ENCODE measurements around the gene LMX1A. TPM values are rescaled to one million over a fixed set of nuclear protein-coding genes. Genes with fewer than 3 reads are reported as not detected.

Gene LMX1A
- total and polyA plus RNA-seq, 4 experiments from 2014 or later: not detected

DNA sequence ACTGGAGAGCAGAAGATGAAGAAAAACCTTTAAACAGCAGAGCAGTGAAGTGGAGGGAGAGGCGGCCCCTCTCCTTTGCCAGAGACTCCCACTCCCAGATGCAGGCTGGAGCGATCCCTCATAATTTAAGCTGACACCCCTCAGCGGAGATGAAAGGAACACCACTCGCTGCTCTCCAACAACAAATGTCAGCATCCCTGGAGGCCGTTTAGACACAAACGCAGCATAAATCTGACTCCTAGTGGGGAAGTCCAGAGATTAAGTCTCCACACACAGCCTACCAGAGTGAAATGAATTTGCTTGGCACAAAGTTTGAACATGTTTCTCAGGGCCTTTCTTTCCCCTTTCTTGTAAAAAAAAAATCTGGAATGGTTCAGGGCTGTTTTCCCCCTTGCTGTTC is 137.8 kb downstream of the LMX1A start:
- intact Hi-C loops (cut with micrococcal nuclease): no loop called here
- ChIA-PET CTCF (ENCODE audit: partially characterized antibody) (interaction anchor here (1.4 kb wide), 1 partner anchor 10 kb away, joined by 4 read pairs; no protein-coding TSS in a partner anchor), POLR2A (ENCODE audit: partially characterized antibody) (no interaction called here)
- no peak for DNase-seq
- peaks cover 6 to 7% of the 10 kb centered on the region in 2 donors for H3K27me3 Mint-ChIP-seq
- H3K36me3 ChIP-seq (ENCODE audit: insufficient read depth, low read length): no peaks in the 10 kb centered on the region
- H3K27me3 ChIP-seq (ENCODE audit: insufficient read depth, low read length): peaks cover 6% of the 10 kb centered on the region
- no peak overlapping the region for H3K4me3 ChIP-seq (ENCODE audit: low read length in 2 of 2)
- H3K9me3 ChIP-seq (ENCODE audit: control insufficient read depth in 1 of 2, low read length in 2 of 2): no peaks in the 10 kb centered on the region
- no peaks in the 10 kb centered on the region for H3K4me1 ChIP-seq (ENCODE audit: insufficient read depth, low read length)
- H3K9me3 Mint-ChIP-seq: peaks cover 0 to 3% (median 0%) of the 10 kb centered on the region in 8 donors
- H3K36me3 Mint-ChIP-seq: no peaks in the 10 kb centered on the region
- H3K4me3 Mint-ChIP-seq: no peak overlapping the region
- no peak overlapping the region for H3K27ac Mint-ChIP-seq
- no peak overlapping the region for H3K27ac ChIP-seq (ENCODE audit: low read depth, low read length)
- no peaks in the 10 kb centered on the region for H3K4me1 Mint-ChIP-seq

DNA sequence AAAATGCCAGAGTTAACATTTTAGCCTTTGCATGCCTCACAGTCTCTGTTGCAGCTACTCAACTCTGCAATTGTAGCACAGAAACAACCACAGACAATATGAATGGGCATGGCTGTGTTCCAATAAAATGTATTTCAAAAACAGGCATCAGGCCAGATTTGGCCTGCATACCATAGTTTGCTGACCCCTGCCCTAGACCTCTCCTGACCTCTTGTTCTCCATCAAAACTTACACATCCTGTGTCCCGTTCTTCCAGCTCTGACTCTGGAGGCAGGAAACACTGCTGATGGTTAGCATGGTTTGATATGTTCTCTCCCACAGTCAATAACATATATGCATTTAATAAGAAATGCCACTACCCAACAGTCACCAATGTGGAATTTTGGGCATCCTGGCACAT is 138.6 kb downstream of the LMX1A start:
- ChIA-PET CTCF (ENCODE audit: partially characterized antibody) (no interaction called here), POLR2A (ENCODE audit: partially characterized antibody) (no interaction called here)
- peaks cover 0 to 3% (median 0%) of the 10 kb centered on the region in 8 donors for H3K9me3 Mint-ChIP-seq
- H3K36me3 Mint-ChIP-seq: no peaks in the 10 kb centered on the region
- no peak for DNase-seq
- no peaks in the 10 kb centered on the region for H3K4me1 Mint-ChIP-seq
- no peaks in the 10 kb centered on the region for H3K36me3 ChIP-seq (ENCODE audit: insufficient read depth, low read length)
- no peak overlapping the region for H3K4me3 Mint-ChIP-seq
- peaks cover 5 to 6% of the 10 kb centered on the region in 2 donors for H3K27me3 Mint-ChIP-seq
- peaks cover 6% of the 10 kb centered on the region for H3K27me3 ChIP-seq (ENCODE audit: insufficient read depth, low read length)
- no peaks in the 10 kb centered on the region for H3K9me3 ChIP-seq (ENCODE audit: control insufficient read depth in 1 of 2, low read length in 2 of 2)
- no peak overlapping the region for H3K27ac Mint-ChIP-seq
- H3K27ac ChIP-seq (ENCODE audit: low read depth, low read length): no peak overlapping the region
- intact Hi-C loops (cut with micrococcal nuclease): no loop called here
- no peak overlapping the region for H3K4me3 ChIP-seq (ENCODE audit: low read length in 2 of 2)
- no peaks in the 10 kb centered on the region for H3K4me1 ChIP-seq (ENCODE audit: insufficient read depth, low read length)

GRCh38 chr1:165216254-165216653 is 140.3 kb downstream of the LMX1A start:
- Histone ChIP-seq H3K9me3 (ENCODE audit: control insufficient read depth in 1 of 2, low read length in 2 of 2) (no peaks in the 10 kb centered on the region), H3K36me3 (ENCODE audit: insufficient read depth, low read length) (no peaks in the 10 kb centered on the region), H3K27ac (ENCODE audit: low read depth, low read length) (no peak overlapping the region), H3K27me3 (ENCODE audit: insufficient read depth, low read length) (peaks cover 6% of the 10 kb centered on the region), H3K4me1 (ENCODE audit: insufficient read depth, low read length) (no peaks in the 10 kb centered on the region), H3K4me3 (ENCODE audit: low read length in 2 of 2) (no peak overlapping the region)
- H3K27me3 Mint-ChIP-seq: peaks cover 5 to 6% of the 10 kb centered on the region in 2 donors
- no peak overlapping the region for H3K27ac Mint-ChIP-seq
- DNase-seq: no peak
- H3K9me3 Mint-ChIP-seq: peaks cover 0 to 2% (median 0%) of the 10 kb centered on the region in 8 donors
- no peak overlapping the region for H3K4me3 Mint-ChIP-seq
- CTCF ChIA-PET (ENCODE audit: partially characterized antibody): no interaction called here
- H3K36me3 Mint-ChIP-seq: no peaks in the 10 kb centered on the region
- POLR2A ChIA-PET (ENCODE audit: partially characterized antibody): no interaction called here
- no peaks in the 10 kb centered on the region for H3K4me1 Mint-ChIP-seq
- intact Hi-C loops (cut with micrococcal nuclease): no loop called here

DNA sequence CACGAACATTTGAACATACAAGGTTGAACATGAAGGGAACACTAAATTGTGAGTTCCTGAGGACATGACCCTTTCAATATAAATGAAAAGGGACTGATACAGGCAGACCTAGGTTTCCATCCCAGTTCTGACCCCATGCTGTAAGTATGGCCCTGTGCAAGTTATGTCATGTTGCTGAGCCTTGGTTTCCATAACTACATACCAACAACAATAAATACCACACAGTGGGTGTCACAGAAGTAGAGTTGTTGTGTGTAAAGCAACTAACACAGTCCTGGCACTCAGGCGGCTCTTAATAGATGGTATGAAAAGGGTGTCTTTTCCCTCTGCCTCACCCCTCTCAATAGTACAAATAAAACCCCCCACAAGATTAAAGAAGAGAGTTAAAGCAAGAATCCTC is 140.8 kb downstream of the LMX1A start:
- ChIA-PET CTCF (ENCODE audit: partially characterized antibody) (no interaction called here), POLR2A (ENCODE audit: partially characterized antibody) (no interaction called here)
- intact Hi-C loops (cut with micrococcal nuclease): no loop called here
- Histone ChIP-seq H3K9me3 (ENCODE audit: control insufficient read depth in 1 of 2, low read length in 2 of 2) (no peaks in the 10 kb centered on the region), H3K36me3 (ENCODE audit: insufficient read depth, low read length) (no peaks in the 10 kb centered on the region), H3K27ac (ENCODE audit: low read depth, low read length) (no peak overlapping the region), H3K4me1 (ENCODE audit: insufficient read depth, low read length) (no peaks in the 10 kb centered on the region), H3K4me3 (ENCODE audit: low read length in 2 of 2) (no peak overlapping the region), H3K27me3 (ENCODE audit: insufficient read depth, low read length) (peaks cover 6% of the 10 kb centered on the region)
- Mint-ChIP-seq H3K9me3 (peaks cover 0 to 2% (median 0%) of the 10 kb centered on the region in 8 donors), H3K27me3 (peaks cover 5 to 6% of the 10 kb centered on the region in 2 donors), H3K4me3 (no peak overlapping the region), H3K4me1 (no peaks in the 10 kb centered on the region), H3K36me3 (no peaks in the 10 kb centered on the region), H3K27ac (no peak overlapping the region)
- no peak for DNase-seq

DNA sequence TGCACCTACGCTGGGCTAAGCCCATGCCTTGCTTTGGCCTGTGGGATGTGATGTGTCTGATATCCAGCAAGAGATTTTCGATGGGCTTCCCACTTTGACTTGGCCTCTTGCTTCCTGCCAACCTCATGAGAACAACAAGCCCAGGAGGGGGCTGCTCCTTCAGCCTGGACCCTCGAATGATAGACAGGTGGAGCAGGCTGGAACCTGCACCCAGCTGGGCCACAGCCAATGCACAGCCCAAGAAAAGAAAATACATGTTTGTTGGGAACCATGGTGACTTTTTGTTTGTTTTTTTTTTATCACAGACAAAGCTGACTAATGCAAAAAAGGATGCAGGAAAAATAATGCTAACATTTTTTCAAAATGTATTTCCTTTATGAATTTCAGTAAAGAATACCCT is 144.3 kb downstream of the LMX1A start:
- H3K27me3 Mint-ChIP-seq: peaks cover 0 to 3% of the 10 kb centered on the region in 2 donors

GRCh38 chr1:165207853-165208515 is 148.5 kb downstream of the LMX1A start:
- H3K36me3 Mint-ChIP-seq: no peaks in the 10 kb centered on the region
- Histone ChIP-seq H3K4me3 (ENCODE audit: low read length in 2 of 2) (no peak overlapping the region), H3K27ac (ENCODE audit: low read depth, low read length) (no peak overlapping the region), H3K4me1 (ENCODE audit: insufficient read depth, low read length) (no peaks in the 10 kb centered on the region), H3K9me3 (ENCODE audit: control insufficient read depth in 1 of 2, low read length in 2 of 2) (no peaks in the 10 kb centered on the region), H3K27me3 (ENCODE audit: insufficient read depth, low read length) (no peaks in the 10 kb centered on the region), H3K36me3 (ENCODE audit: insufficient read depth, low read length) (no peaks in the 10 kb centered on the region)
- H3K9me3 Mint-ChIP-seq: no peaks in the 10 kb centered on the region
- CTCF ChIA-PET (ENCODE audit: partially characterized antibody): no interaction called here
- POLR2A ChIA-PET (ENCODE audit: partially characterized antibody): no interaction called here
- no peak overlapping the region for H3K4me3 Mint-ChIP-seq
- H3K27ac Mint-ChIP-seq: no peak overlapping the region
- intact Hi-C loops (cut with micrococcal nuclease): no loop called here
- peaks cover 0 to 2% (median 0%) of the 10 kb centered on the region in 4 donors for H3K4me1 Mint-ChIP-seq
- H3K27me3 Mint-ChIP-seq: peaks cover 0 to 3% of the 10 kb centered on the region in 2 donors
- DNase-seq: no peak

More for the DNA sequence above, 144.3 kb downstream of the LMX1A start:
- H3K4me3 Mint-ChIP-seq: no peak overlapping the region
- no peak for DNase-seq
- H3K9me3 Mint-ChIP-seq: no peaks in the 10 kb centered on the region
- ChIA-PET CTCF (ENCODE audit: partially characterized antibody) (no interaction called here), POLR2A (ENCODE audit: partially characterized antibody) (no interaction called here)
- no peak overlapping the region for H3K27ac Mint-ChIP-seq
- H3K36me3 Mint-ChIP-seq: no peaks in the 10 kb centered on the region
- Histone ChIP-seq H3K27ac (ENCODE audit: low read depth, low read length) (no peak overlapping the region), H3K27me3 (ENCODE audit: insufficient read depth, low read length) (no peaks in the 10 kb centered on the region), H3K4me3 (ENCODE audit: low read length in 2 of 2) (no peak overlapping the region), H3K36me3 (ENCODE audit: insufficient read depth, low read length) (no peaks in the 10 kb centered on the region), H3K4me1 (ENCODE audit: insufficient read depth, low read length) (no peaks in the 10 kb centered on the region), H3K9me3 (ENCODE audit: control insufficient read depth in 1 of 2, low read length in 2 of 2) (no peaks in the 10 kb centered on the region)
- intact Hi-C loops (cut with micrococcal nuclease): no loop called here
- H3K4me1 Mint-ChIP-seq: no peaks in the 10 kb centered on the region

DNA sequence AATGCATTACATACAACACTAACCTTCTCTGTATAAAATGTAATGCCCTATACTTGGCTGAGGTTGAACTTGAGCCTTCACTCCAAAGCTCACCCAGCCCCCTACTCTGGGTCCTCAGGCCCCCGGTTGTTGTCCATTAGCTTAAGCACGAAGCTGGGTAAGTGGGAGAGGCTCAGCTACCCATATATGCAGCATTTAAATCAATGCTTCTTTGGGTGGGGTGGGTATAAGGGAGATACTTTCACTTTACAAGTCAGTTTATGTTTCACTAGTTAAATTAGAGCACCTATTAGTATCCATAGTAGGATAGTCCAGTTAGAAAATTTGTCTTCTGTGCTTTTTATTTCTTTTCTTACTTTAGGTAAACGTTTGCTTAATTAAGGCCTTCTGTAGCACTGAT is 151.4 kb downstream of the LMX1A start:
- no peak overlapping the region for H3K27ac Mint-ChIP-seq
- H3K4me1 Mint-ChIP-seq: peaks cover 0 to 2% (median 0%) of the 10 kb centered on the region in 4 donors
- H3K36me3 Mint-ChIP-seq: no peaks in the 10 kb centered on the region
- DNase-seq: no peak
- Histone ChIP-seq H3K4me3 (ENCODE audit: low read length in 2 of 2) (no peak overlapping the region), H3K36me3 (ENCODE audit: insufficient read depth, low read length) (no peaks in the 10 kb centered on the region), H3K4me1 (ENCODE audit: insufficient read depth, low read length) (no peaks in the 10 kb centered on the region), H3K27ac (ENCODE audit: low read depth, low read length) (no peak overlapping the region), H3K27me3 (ENCODE audit: insufficient read depth, low read length) (no peaks in the 10 kb centered on the region), H3K9me3 (ENCODE audit: control insufficient read depth in 1 of 2, low read length in 2 of 2) (no peaks in the 10 kb centered on the region)
- ChIA-PET POLR2A (ENCODE audit: partially characterized antibody) (no interaction called here), CTCF (ENCODE audit: partially characterized antibody) (no interaction called here)
- H3K27me3 Mint-ChIP-seq: peaks cover 0 to 3% of the 10 kb centered on the region in 2 donors
- H3K9me3 Mint-ChIP-seq: no peaks in the 10 kb centered on the region
- intact Hi-C loops (cut with micrococcal nuclease): no loop called here
- H3K4me3 Mint-ChIP-seq: no peak overlapping the region
